Spleen (tissue), 7 donors: ENCODE results near the gene SIM2.

Source experiments
- CTCF ChIP-seq, 11 experiments: fragments of 200-600 bp in 7 of 11; fragments of 450-650 bp in 4 of 11; sonication (generic) in 4 of 11; IDR thresholded peaks in 8 of 11; conservative IDR thresholded peaks in 3 of 11; 1 replicate in 7 of 11; 2 replicates in 4 of 11; pipeline versions ENCODE4 v1.4.0 to v1.8.0; 2016 to 2021; ENCODE audit warnings: antibody characterized with exemption in 11 of 11, inconsistent platforms in 4 of 11, mild to moderate bottlenecking in 1 of 11
- POLR2A ChIP-seq, 3 donors: fragments of 450-650 bp; IDR thresholded peaks; one replicate each; pipeline ENCODE4 v1.5.1; 2017; ENCODE audit warnings: antibody characterized with exemption in 3 of 3, mild to moderate bottlenecking in 1 of 3
- POLR2AphosphoS5 ChIP-seq, 3 donors: sonication (generic); formaldehyde crosslinking; IDR thresholded peaks; one replicate each; pipeline ENCODE4 v1.5.1; 2017; ENCODE audit warnings: antibody characterized with exemption in 3 of 3
- donor health status: DM: no; HTN: no; CAD: no; lungs with moderate emphysema.
- donor health status: DM: no; HTN: no; CAD: no.
- donor health status: DM: no; HTN: no; CAD: no.

GRCh38 chr21:36703123-36703522 is 4.2 kb downstream of the SIM2 start:
- TF ChIP-seq CTCF (IDR thresholded peaks at IDR 0.05 in 8 of 11, conservative IDR thresholded peaks at IDR 0.05 in 3 of 11) (no peak), POLR2A (IDR thresholded peaks at IDR 0.05) (no peak), POLR2AphosphoS5 (IDR thresholded peaks at IDR 0.05) (no peak)
